ENCODE measurements around the gene TMUB2. TPM values are rescaled to one million over a fixed set of nuclear protein-coding genes. Genes with fewer than 3 reads are reported as not detected.

TMUB2 gene
- total and polyA plus RNA-seq, 4 donors: 32.1 to 40.2 (median 37.2) TPM

GRCh38 chr17:44193326-44194084 lies 6.7 kb downstream of the TMUB2 start:
- H3K4me3 ChIP-seq: no peak overlapping the region
- 91 to 92% methylated on average over 14 of the region's 14 CpGs for WGBS, 2 donors
- H3K9ac ChIP-seq (ENCODE audit: insufficient read depth in 1 of 2, low read length in 2 of 2): no peak overlapping the region
- no peaks in the 10 kb centered on the region for H3K27me3 ChIP-seq (ENCODE audit: control insufficient read depth in 3 of 3, insufficient read depth in 3 of 3, low read length in 2 of 3)
- peaks cover 0 to 44% (median 17%) of the 10 kb centered on the region in 5 donors for H3K4me1 ChIP-seq (ENCODE audit: control insufficient read depth in 5 of 5, insufficient read depth in 5 of 5, low read length in 5 of 5)
- DNase-seq (no peak), ATAC-seq (ENCODE audit: insufficient read depth, low FRiP score) (no peak)
- no peak overlapping the region for H3K27ac ChIP-seq (ENCODE audit: low read depth in 1 of 2, low read length in 1 of 2)
- TF ChIP-seq CTCF (IDR thresholded peaks at IDR 0.05; ENCODE audit: control extremely low read depth, extremely low read depth): no peak
- H3K36me3 ChIP-seq (ENCODE audit: control insufficient read depth in 4 of 4, insufficient read depth in 4 of 4, low read length in 4 of 4): peaks cover 21 to 58% (median 50%) of the 10 kb centered on the region in 4 donors
- H3K9me3 ChIP-seq (ENCODE audit: control insufficient read depth in 4 of 4, insufficient read depth in 3 of 4, low read length in 3 of 4): no peaks in the 10 kb centered on the region

GRCh38 chr17:44197107-44197506 lies 10.3 kb downstream of the TMUB2 start:
- peaks cover 21 to 45% (median 36%) of the 10 kb centered on the region in 4 donors for H3K36me3 ChIP-seq (ENCODE audit: control insufficient read depth in 4 of 4, insufficient read depth in 4 of 4, low read length in 4 of 4)
- no peak overlapping the region for H3K4me3 ChIP-seq
- ATAC-seq (ENCODE audit: insufficient read depth, low FRiP score) (no peak), DNase-seq (no peak)
- peaks cover 0 to 34% (median 12%) of the 10 kb centered on the region in 5 donors for H3K4me1 ChIP-seq (ENCODE audit: control insufficient read depth in 5 of 5, insufficient read depth in 5 of 5, low read length in 5 of 5)
- no peak overlapping the region for H3K9ac ChIP-seq (ENCODE audit: insufficient read depth in 1 of 2, low read length in 2 of 2)
- TF ChIP-seq CTCF (IDR thresholded peaks at IDR 0.05; ENCODE audit: control extremely low read depth, extremely low read depth): no peak
- H3K27ac ChIP-seq (ENCODE audit: low read depth in 1 of 2, low read length in 1 of 2): no peak overlapping the region
- 94 to 97% methylated on average over 15 of the region's 15 CpGs for WGBS, 2 donors
- H3K9me3 ChIP-seq (ENCODE audit: control insufficient read depth in 4 of 4, insufficient read depth in 3 of 4, low read length in 3 of 4): no peaks in the 10 kb centered on the region
- H3K27me3 ChIP-seq (ENCODE audit: control insufficient read depth in 3 of 3, insufficient read depth in 3 of 3, low read length in 2 of 3): no peaks in the 10 kb centered on the region

- Histone ChIP-seq H3K4me1 (ENCODE audit: control insufficient read depth in 5 of 5, insufficient read depth in 5 of 5, low read length in 5 of 5) (peaks cover 0 to 24% (median 12%) of the 10 kb centered on the region in 5 donors), H3K9ac (ENCODE audit: insufficient read depth in 1 of 2, low read length in 2 of 2) (peak overlapping the region; percentile 63 to 74), H3K36me3 (ENCODE audit: control insufficient read depth in 4 of 4, insufficient read depth in 4 of 4, low read length in 4 of 4) (peaks cover 21 to 38% (median 33%) of the 10 kb centered on the region in 4 donors), H3K4me3 (peak overlapping the region; percentile 33), H3K27ac (ENCODE audit: low read depth in 1 of 2, low read length in 1 of 2) (peak overlapping the region; percentile 94 to 96), H3K9me3 (ENCODE audit: control insufficient read depth in 4 of 4, insufficient read depth in 3 of 4, low read length in 3 of 4) (no peaks in the 10 kb centered on the region), H3K27me3 (ENCODE audit: control insufficient read depth in 3 of 3, insufficient read depth in 3 of 3, low read length in 2 of 3) (no peaks in the 10 kb centered on the region)
- TF ChIP-seq CTCF (IDR thresholded peaks at IDR 0.05; ENCODE audit: control extremely low read depth, extremely low read depth): no peak
- 52 to 54% methylated on average over 11 of the region's 11 CpGs for WGBS, 2 donors
- ATAC-seq (ENCODE audit: insufficient read depth, low FRiP score): no peak
- DNase-seq: peak; percentile 33 to 57 (median 50)
Measured at GRCh38 chr17:44197980-44198720, 11.4 kb downstream of the TMUB2 start.

Measured in lung (tissue), 12 donors.